PFSK-1 (cell line): ENCODE measurements around the gene CHST11.

ENCODE experiments used
- FOXP2 ChIP-seq: optimal IDR thresholded peaks from 2 replicates; pipeline ENCODE3; 2011; ENCODE audit warnings: borderline replicate concordance, control low read depth, inconsistent platforms; ENCODE audit not compliant: insufficient read depth; ENCODE audit errors: extremely low read length, extremely low read depth
- POLR2AphosphoS5 ChIP-seq: IDR thresholded peaks from 2 replicates; pipeline ENCODE4 v1.6.1; 2012; ENCODE audit warnings: low read depth, mild to moderate bottlenecking, control low read depth, low read length, moderate library complexity
- REST ChIP-seq, 2 experiments: IDR thresholded peaks; 2 replicates each; pipeline versions ENCODE4 v1.6.1 to v1.8.0; 2011 to 2012; ENCODE audit warnings: low read depth in 2 of 2, low read length in 2 of 2, control low read depth in 1 of 2, inconsistent platforms in 1 of 2, mild to moderate bottlenecking in 1 of 2, moderate library complexity in 1 of 2; ENCODE audit not compliant: insufficient read depth in 1 of 2
- SIN3A ChIP-seq: IDR thresholded peaks from 2 replicates; pipeline ENCODE4 v1.6.1; 2012; ENCODE audit warnings: mild to moderate bottlenecking, low read length, moderate library complexity, borderline replicate concordance; ENCODE audit not compliant: insufficient read depth
- TAF1 ChIP-seq: IDR thresholded peaks from 2 replicates; pipeline ENCODE4 v1.6.1; 2012; ENCODE audit warnings: low read length, control low read depth, borderline replicate concordance; ENCODE audit not compliant: insufficient read depth

GRCh38 chr12:104730763-104731162 is 274.0 kb downstream of the CHST11 start:
- no peak for TF ChIP-seq REST (IDR thresholded peaks at IDR 0.05; ENCODE audit: insufficient read depth in 1 of 2, low read depth in 2 of 2, low read length in 2 of 2)
- TF ChIP-seq SIN3A = no peak
- no peak for TF ChIP-seq TAF1
- no peak for TF ChIP-seq POLR2AphosphoS5
- no peak for TF ChIP-seq FOXP2
